Stromal cell of bone marrow (primary cell): ENCODE results near the gene NCOA5.

Experiments used
- DNase-seq: peaks from one replicate; pipeline ENCODE4 v3.0.0-alpha.2; 2012; ENCODE audit warnings: low read depth

NCOA5 gene

GRCh38 chr20:46062151-46062550 is 27.6 kb downstream of the NCOA5 start:
- no peak for DNase-seq

DNA sequence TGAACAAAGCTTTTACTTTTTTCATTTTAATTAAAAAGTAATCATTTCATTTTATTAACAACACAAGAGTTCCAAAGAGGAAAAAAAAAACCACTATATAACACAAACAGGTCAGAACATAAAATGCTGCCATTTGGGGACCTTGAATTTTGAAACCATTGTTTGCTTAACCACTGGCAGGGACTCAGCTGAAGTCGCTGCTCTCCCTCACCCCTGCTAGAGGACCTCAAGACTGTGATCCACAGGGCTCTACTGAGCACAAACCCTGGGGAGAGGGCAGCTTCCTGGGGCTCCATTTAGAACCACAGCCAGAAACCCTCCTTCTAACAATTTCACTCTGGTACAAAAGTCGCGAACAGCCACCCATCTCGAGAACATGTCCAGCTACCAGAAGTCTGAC is 28.8 kb downstream of the NCOA5 start:
- no peak for DNase-seq

DNA sequence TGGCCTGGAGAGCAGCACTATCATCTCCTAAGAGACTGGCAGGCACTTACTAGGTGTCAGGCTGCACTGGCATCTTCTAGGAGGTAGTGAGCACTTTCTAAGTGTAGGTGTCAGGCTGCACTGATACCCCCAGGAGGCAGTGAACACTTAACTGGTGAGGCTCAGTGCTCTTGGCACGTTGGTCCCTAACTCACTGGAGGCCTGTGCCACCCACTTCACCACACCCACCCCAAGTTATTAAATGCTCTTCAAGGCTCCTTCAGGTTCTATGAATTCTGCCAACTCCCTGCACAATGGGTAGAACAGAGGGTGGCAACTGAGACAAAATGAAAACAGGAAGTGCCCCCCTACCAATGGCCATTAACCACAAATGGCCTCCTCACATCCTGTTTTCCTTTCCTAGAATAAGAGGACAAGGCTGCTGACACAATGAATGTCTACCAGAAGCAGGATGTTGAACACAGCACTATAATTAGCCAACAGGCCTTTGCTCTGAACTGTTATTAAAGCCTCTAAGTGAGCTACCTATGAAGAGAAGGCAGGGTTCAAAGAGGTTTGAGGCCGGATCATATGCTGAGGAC is 29.4 kb downstream of the NCOA5 start:
- no peak for DNase-seq

GRCh38 chr20:46058599-46059281 is 31.0 kb downstream of the NCOA5 start:
- no peak for DNase-seq

DNA sequence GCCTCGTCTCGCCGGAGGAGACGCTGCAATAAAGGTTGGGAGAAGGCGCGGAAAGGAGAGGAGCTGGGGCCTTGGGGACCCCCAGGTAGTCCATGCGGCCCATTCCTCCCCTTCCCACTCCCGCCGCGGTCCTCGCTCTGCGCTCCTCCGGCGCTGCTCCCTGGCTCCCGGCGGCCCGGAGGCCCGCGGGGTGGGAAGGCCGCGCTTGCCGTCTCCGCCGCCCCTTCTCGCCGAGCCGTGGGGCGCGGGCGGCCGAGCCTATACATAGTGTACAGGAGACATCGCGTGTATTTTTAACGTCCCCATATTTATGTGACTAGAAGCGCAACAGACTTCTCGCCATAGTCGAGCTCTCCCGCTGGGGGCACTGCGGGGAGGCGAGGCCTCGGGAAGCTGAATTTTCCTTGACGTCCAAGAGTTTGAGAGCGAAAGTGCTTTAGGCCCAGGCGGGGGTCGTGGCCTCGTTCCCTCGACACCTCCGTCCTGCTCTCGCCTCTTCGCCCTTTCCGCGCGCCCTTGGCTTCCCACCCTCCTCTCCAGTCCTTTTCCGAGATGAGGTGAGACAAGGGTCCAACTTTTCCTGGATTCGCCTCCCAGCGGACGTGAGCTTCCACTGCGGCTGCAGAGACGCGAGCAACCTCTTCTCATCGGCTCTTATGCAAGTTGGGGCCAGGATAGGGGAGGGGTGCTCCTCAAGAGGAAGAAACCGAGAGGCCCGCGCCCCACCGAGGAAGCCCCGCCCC is 31.7 kb downstream of the NCOA5 start:
- no peak for DNase-seq

- no peak for DNase-seq
These were observed 32.5 kb downstream of the NCOA5 start for GRCh38 chr20:46056970-46057855.

GRCh38 chr20:46056027-46056833 is 33.5 kb downstream of the NCOA5 start:
- no peak for DNase-seq

DNA sequence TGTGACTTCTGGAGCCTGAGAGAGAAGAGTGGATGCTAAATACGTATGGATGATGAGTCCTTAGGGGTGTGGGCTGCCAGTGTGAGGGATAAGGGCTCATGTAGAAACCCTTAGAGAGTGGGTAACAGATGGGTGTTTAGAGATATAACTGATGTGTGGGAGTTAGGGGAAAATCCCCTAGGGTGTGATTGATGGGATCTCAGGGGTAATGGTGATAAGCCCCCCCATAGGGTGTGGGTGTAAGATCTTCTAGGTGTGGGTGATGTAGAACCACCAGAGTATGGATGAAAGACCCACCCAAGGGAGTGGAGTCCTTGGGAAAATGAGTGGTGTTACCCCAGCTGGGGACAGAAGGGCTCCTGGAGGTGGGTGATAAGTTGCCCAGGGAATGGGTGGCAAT is 34.5 kb downstream of the NCOA5 start:
- DNase-seq: no peak

DNA sequence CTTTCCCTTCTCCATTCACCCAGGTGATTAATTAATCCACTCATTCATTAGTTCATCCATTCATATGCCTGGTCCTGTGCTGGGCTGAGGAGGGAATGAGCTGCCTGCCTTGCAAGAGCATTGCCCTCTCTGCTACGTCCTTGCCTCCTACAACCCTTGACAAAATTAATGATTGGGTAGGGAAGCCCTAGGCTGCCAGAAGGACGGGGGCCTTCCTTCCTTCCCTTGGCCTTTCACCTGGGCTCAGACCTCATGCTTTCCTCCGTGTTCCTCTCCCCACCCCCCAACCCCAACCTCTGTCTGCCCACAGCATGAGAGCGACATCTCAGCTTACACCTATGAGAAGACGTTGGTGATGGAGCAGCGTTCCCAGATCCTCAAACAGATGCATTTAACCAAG is 35.2 kb downstream of the NCOA5 start:
- no peak for DNase-seq

- DNase-seq: no peak
These were observed 36.3 kb downstream of the NCOA5 start for GRCh38 chr20:46053416-46053815.

DNA sequence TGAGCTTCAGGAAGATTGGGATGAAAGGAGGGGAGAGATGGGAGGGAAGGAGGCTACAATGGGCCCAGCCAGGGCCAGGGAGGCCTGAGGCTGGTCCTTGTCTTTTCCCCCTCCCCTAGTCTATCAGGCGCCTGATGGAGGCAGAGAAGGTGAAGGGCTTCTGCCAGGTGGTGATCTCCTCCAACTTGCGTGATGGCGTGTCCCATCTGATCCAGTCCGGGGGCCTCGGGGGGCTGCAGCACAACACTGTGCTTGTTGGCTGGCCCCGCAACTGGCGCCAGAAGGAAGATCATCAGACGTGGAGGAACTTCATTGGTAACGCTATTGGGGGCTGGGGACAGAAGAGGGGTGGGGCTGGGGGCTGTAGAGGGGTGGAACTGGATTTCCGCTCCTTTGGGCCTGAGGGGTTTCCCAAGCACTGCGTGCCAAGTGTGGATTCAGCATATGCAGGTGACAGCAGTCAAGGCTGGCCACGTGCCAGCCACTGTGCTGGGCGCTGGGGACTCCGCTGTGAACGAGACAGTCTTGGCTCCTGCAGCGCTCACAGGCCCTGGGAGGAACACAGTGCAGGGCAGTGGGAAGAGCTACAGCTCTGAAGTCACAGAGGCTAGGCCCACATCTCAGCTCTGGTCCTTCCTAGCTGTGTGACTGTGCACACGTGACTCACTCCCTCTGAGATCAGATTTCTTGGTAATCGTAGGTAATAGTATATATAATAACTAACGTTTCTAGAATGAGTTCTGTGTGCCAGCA is 38.0 kb downstream of the NCOA5 start:
- DNase-seq: no peak

- no peak for DNase-seq
These were observed 38.9 kb downstream of the NCOA5 start for GRCh38 chr20:46050885-46051284.

DNA sequence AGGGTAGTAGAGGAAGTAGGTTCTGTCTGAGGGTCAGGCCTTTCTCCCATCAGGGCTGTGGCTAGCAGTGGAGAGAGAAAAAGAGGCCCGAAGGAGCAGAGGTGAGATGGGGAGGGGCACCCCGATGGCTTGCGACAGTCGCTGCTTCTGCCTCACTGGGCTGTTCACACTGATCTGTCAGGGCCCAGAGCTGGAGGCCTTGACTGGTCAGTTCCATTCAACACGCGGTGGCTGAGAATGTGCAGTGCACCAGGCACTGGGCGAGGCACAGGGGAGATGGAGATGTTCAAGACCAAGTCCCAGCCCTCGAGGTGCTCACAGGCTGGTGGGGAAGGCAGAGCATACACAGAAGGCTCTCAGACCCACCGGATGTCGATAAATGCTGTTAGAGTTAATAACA is 39.3 kb downstream of the NCOA5 start:
- DNase-seq: no peak

DNA sequence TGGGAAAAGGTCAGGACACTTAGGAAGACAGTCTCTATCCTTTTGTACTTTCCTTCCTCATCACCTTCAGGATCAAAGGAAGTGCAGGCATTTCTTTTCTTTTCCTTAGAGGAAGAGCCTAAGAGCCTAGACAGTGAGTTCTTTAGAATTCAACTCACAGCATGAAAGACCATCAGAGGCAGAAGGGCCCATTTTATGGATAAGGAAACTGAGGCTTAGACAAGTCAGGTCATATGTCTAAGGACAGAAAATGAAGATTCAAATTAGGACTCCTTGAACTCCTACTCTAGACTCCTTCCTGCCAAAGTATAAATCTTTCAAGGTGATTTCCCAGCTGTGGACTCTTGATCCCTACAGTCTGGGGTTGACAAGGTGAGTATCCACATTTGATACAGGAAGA is 39.9 kb downstream of the NCOA5 start:
- no peak for DNase-seq

DNA sequence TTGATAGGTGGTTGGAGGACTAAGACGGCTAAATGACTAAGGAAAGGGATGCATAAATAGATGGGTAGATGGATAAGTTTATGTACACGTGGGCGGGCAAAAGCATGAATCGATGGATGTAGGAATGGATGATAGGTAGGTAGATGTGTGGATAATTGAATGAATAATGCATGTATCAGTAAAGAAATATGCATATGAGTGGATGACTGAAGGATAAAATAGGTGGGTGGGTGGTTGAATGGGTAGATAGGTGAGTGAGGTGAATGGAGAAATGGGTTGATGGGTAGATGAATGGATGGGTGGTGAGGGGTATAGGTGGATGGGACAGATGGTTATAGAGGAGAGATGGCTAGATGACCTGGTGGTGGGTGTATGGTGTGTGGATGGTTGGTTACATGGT is 40.6 kb downstream of the NCOA5 start:
- no peak for DNase-seq

DNA sequence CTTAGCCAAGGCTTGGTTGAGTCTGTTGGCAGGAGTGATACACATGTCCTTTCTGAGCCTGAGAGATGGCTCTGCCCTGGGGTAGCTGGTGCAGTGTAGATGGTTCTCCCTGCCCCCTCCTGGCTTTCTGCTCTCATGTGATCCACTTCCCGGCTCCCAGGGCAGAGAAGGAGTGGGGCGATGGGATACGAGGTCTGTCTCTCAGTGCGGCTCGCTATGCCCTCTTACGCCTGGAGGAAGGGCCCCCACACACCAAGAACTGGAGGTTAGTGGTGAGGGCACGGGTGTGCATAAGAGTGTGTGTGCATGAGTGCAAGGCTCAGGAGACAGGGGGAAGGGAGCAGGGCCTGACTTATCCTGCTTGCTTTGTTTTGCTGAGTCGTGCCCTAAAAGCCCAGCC is 41.9 kb downstream of the NCOA5 start:
- DNase-seq: no peak

GRCh38 chr20:46046588-46047310 is 43.0 kb downstream of the NCOA5 start:
- no peak for DNase-seq

DNA sequence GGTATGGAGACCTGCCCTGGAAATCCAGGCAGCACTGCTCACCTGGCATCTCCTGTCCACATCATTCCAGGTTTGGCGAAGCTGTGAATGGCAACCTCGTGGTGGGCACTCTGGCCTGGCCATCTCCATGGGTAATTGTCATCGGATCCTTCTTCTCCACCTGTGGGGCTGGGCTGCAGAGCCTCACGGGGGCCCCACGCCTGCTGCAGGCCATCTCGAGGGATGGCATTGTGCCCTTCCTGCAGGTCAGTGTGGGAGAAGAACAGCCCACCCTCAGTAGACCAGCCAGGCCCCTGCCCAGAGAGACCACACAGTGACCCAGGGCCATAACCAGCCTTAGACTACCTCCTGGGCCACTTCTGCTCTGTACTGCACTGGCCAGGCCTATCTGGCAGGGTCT is 44.9 kb downstream of the NCOA5 start:
- no peak for DNase-seq

DNA sequence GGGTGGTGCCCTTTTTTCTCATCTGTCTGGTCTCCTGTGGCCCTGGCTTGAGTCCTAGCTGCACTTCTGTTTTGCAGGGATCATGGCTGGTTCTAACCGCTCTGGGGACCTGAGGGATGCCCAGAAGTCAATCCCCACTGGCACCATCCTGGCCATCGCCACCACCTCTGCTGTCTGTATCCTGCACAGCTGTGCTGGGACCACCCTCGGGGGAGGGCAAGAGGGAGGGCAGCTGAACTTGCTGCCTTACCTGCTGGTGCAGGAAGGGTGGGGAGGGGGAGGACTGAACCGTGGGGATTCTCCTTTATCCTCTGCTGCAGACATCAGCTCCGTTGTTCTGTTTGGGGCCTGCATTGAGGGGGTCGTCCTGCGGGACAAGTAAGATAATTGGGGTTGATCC is 46.2 kb downstream of the NCOA5 start:
- no peak for DNase-seq

- DNase-seq: no peak
These were observed 48.7 kb downstream of the NCOA5 start for GRCh38 chr20:46040902-46041535.
